ENCODE results near the gene MTNR1A. TPM values are rescaled to one million over a fixed set of nuclear protein-coding genes. Genes with fewer than 3 reads are reported as not detected.

The MTNR1A gene
- polyA plus RNA-seq, 1 donor (not counting 4 experiments of a cell fraction or from before 2014, with no cell fraction given) = 0.12 TPM

DNA sequence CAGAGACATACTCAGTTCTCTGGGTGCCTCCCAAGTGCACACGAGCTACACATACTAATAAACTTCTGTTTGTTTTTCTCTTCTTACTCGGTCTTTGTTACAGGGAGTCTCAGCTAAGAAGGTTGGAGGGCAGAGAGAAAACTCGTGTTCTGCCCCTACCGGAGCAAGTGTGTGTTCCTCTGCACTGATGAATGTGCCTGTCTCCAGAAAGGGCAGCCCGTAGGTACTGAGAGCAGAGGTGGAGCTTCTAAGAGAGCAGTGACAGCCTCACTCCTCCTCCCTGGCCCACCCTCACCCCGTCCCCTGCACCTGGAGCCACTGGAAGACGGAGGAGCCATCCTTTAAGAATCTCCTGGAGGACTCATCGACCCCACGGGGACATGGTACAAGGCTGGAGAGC lies 67.6 kb downstream of the MTNR1A start:
- H4K20me1 ChIP-seq (ENCODE audit: control insufficient read depth, extremely low read depth, insufficient read depth, low read length) = no peaks in the 10 kb centered on the region
- dilution Hi-C loops (cut with MboI; ENCODE audit: extremely low pct_ligation_motif_present, low sequenced_read_pairs) = no loop called here
- no peak for TF ChIP-seq EZH2 (IDR thresholded peaks at IDR 0.05; ENCODE audit: low read length)
- no peak overlapping the region for H3K9ac ChIP-seq (ENCODE audit: control insufficient read depth, extremely low read depth, insufficient read depth, low read length)
- H3K27ac ChIP-seq (ENCODE audit: control insufficient read depth, insufficient read depth, low read length) = no peak overlapping the region
- FAIRE-seq (no peak), DNase-seq (ENCODE audit: low read depth, low spot score) (no peak)
- no peak overlapping the region for H2AFZ ChIP-seq (ENCODE audit: control insufficient read depth, low read length)
- no peak overlapping the region for H3K4me2 ChIP-seq (ENCODE audit: control insufficient read depth, extremely low read depth, insufficient read depth, low read depth, low read length)
- no peaks in the 10 kb centered on the region for H3K79me2 ChIP-seq (ENCODE audit: control insufficient read depth, insufficient read depth, low read length)
- peaks cover 2% of the 10 kb centered on the region for H3K9me3 ChIP-seq (ENCODE audit: control insufficient read depth, low read depth, low read length)
- no peak overlapping the region for H3K4me3 ChIP-seq (ENCODE audit: control insufficient read depth in 2 of 3, extremely low read depth in 1 of 3, insufficient read depth in 2 of 3, low read depth in 1 of 3, low read length in 3 of 3)
- H3K9me1 ChIP-seq (ENCODE audit: control insufficient read depth, extremely low read depth, insufficient read depth, low read length) = no peaks in the 10 kb centered on the region
- H3K4me1 ChIP-seq (ENCODE audit: control insufficient read depth, extremely low read depth, insufficient read depth, low read length) = no peaks in the 10 kb centered on the region
- H3K27me3 ChIP-seq (ENCODE audit: control insufficient read depth, extremely low read depth, insufficient read depth, low read length) = no peaks in the 10 kb centered on the region
- no peaks in the 10 kb centered on the region for H3K36me3 ChIP-seq (ENCODE audit: control insufficient read depth in 2 of 2, extremely low read depth in 1 of 2, insufficient read depth in 2 of 2, low read length in 2 of 2)

- dilution Hi-C loops (cut with MboI; ENCODE audit: extremely low pct_ligation_motif_present, low sequenced_read_pairs) = no loop called here
- no peak for FAIRE-seq
- Histone ChIP-seq H2AFZ (ENCODE audit: control insufficient read depth, low read length) (no peak overlapping the region), H4K20me1 (ENCODE audit: control insufficient read depth, extremely low read depth, insufficient read depth, low read length) (no peaks in the 10 kb centered on the region), H3K4me3 (ENCODE audit: control insufficient read depth in 2 of 3, extremely low read depth in 1 of 3, insufficient read depth in 2 of 3, low read depth in 1 of 3, low read length in 3 of 3) (no peak overlapping the region), H3K27me3 (ENCODE audit: control insufficient read depth, extremely low read depth, insufficient read depth, low read length) (no peaks in the 10 kb centered on the region), H3K4me2 (ENCODE audit: control insufficient read depth, extremely low read depth, insufficient read depth, low read depth, low read length) (no peak overlapping the region), H3K79me2 (ENCODE audit: control insufficient read depth, insufficient read depth, low read length) (no peaks in the 10 kb centered on the region), H3K9ac (ENCODE audit: control insufficient read depth, extremely low read depth, insufficient read depth, low read length) (no peak overlapping the region), H3K9me3 (ENCODE audit: control insufficient read depth, low read depth, low read length) (peaks cover 2% of the 10 kb centered on the region), H3K27ac (ENCODE audit: control insufficient read depth, insufficient read depth, low read length) (no peak overlapping the region), H3K4me1 (ENCODE audit: control insufficient read depth, extremely low read depth, insufficient read depth, low read length) (no peaks in the 10 kb centered on the region), H3K9me1 (ENCODE audit: control insufficient read depth, extremely low read depth, insufficient read depth, low read length) (no peaks in the 10 kb centered on the region), H3K36me3 (ENCODE audit: control insufficient read depth in 2 of 2, extremely low read depth in 1 of 2, insufficient read depth in 2 of 2, low read length in 2 of 2) (no peaks in the 10 kb centered on the region)
- no peak for TF ChIP-seq EZH2 (IDR thresholded peaks at IDR 0.05; ENCODE audit: low read length)
- no peak for TF ChIP-seq CTCF (optimal IDR thresholded peaks at IDR 0.05 in 1 of 3, IDR thresholded peaks at IDR 0.05 in 1 of 3, conservative IDR thresholded peaks at IDR 0.05 in 1 of 3; ENCODE audit: extremely low read depth in 1 of 3, insufficient read depth in 2 of 3, low read length in 3 of 3)
- DNase-seq (ENCODE audit: low read depth, low spot score) = no peak
Measured at GRCh38 chr4:186486172-186486571, 69.2 kb downstream of the MTNR1A start.

- no peak overlapping the region for H2AFZ ChIP-seq (ENCODE audit: control insufficient read depth, low read length)
- no peaks in the 10 kb centered on the region for H3K79me2 ChIP-seq (ENCODE audit: control insufficient read depth, insufficient read depth, low read length)
- DNase-seq (ENCODE audit: low read depth, low spot score) = no peak
- TF ChIP-seq CTCF (optimal IDR thresholded peaks at IDR 0.05 in 1 of 3, IDR thresholded peaks at IDR 0.05 in 1 of 3, conservative IDR thresholded peaks at IDR 0.05 in 1 of 3; ENCODE audit: extremely low read depth in 1 of 3, insufficient read depth in 2 of 3, low read length in 3 of 3) (no peak), EZH2 (IDR thresholded peaks at IDR 0.05; ENCODE audit: low read length) (no peak)
- H3K27ac ChIP-seq (ENCODE audit: control insufficient read depth, insufficient read depth, low read length) = no peak overlapping the region
- H3K4me3 ChIP-seq (ENCODE audit: control insufficient read depth in 2 of 3, extremely low read depth in 1 of 3, insufficient read depth in 2 of 3, low read depth in 1 of 3, low read length in 3 of 3) = no peak overlapping the region
- no peaks in the 10 kb centered on the region for H4K20me1 ChIP-seq (ENCODE audit: control insufficient read depth, extremely low read depth, insufficient read depth, low read length)
- no peaks in the 10 kb centered on the region for H3K9me1 ChIP-seq (ENCODE audit: control insufficient read depth, extremely low read depth, insufficient read depth, low read length)
- dilution Hi-C loops (cut with MboI; ENCODE audit: extremely low pct_ligation_motif_present, low sequenced_read_pairs) = no loop called here
- no peaks in the 10 kb centered on the region for H3K36me3 ChIP-seq (ENCODE audit: control insufficient read depth in 2 of 2, extremely low read depth in 1 of 2, insufficient read depth in 2 of 2, low read length in 2 of 2)
- no peaks in the 10 kb centered on the region for H3K4me1 ChIP-seq (ENCODE audit: control insufficient read depth, extremely low read depth, insufficient read depth, low read length)
- no peak overlapping the region for H3K9ac ChIP-seq (ENCODE audit: control insufficient read depth, extremely low read depth, insufficient read depth, low read length)
- no peak overlapping the region for H3K4me2 ChIP-seq (ENCODE audit: control insufficient read depth, extremely low read depth, insufficient read depth, low read depth, low read length)
- H3K9me3 ChIP-seq (ENCODE audit: control insufficient read depth, low read depth, low read length) = peaks cover 2% of the 10 kb centered on the region
- H3K27me3 ChIP-seq (ENCODE audit: control insufficient read depth, extremely low read depth, insufficient read depth, low read length) = no peaks in the 10 kb centered on the region
- FAIRE-seq = no peak
Measured at GRCh38 chr4:186485561-186486062, 69.8 kb downstream of the MTNR1A start.

Data from keratinocyte (primary cell).